ENCODE measurements around the gene ABCA4.

The ABCA4 gene

DNA sequence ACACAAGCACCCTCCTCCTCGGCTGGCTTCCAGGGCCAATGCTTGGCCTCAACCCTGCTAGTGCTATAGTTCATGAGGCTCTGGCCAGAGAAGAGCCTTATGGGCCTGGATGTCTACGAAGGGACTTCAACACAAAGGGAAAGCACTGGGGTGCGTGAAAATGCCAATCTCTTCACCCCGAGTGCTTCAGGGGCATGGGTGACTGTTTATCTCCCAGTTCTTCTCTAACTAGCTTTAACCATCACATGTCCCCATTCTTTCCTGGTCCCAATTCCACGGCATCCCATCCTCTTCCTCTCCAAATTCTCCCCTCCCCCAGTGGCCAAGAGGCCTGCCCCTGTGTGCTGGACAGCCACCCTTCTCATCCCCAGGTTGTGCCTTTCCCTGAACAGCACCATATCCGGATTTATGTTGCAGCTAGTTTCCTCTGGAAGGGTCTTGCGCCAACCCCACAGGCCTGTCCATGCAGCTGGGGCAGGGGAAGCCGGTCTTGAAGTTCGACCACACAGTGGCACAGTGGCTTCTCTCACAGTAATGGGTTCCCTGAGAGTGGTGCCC, 16.7 kb downstream of the ABCA4 start:
- no peak for DNase-seq

DNA sequence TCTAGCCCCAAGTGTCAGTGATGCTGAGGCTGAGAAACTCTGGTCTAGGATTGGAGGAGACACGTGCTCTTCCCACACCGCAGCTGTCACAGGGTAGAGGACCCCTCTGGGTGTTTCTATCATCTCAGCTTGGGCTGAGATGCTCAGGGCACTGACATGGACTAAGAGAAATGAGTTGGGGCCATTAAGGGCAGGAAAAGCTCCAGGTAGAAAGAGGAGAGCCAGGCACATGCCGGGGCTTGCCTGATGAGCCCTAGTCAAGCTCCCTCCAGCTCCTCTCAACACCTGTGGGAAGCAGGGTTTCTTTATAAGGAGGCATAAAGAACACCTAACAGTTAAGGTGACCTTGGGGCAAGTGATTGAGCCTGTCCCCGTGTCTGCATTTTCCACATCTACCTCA, 17.3 kb downstream of the ABCA4 start:
- no peak for DNase-seq

DNA sequence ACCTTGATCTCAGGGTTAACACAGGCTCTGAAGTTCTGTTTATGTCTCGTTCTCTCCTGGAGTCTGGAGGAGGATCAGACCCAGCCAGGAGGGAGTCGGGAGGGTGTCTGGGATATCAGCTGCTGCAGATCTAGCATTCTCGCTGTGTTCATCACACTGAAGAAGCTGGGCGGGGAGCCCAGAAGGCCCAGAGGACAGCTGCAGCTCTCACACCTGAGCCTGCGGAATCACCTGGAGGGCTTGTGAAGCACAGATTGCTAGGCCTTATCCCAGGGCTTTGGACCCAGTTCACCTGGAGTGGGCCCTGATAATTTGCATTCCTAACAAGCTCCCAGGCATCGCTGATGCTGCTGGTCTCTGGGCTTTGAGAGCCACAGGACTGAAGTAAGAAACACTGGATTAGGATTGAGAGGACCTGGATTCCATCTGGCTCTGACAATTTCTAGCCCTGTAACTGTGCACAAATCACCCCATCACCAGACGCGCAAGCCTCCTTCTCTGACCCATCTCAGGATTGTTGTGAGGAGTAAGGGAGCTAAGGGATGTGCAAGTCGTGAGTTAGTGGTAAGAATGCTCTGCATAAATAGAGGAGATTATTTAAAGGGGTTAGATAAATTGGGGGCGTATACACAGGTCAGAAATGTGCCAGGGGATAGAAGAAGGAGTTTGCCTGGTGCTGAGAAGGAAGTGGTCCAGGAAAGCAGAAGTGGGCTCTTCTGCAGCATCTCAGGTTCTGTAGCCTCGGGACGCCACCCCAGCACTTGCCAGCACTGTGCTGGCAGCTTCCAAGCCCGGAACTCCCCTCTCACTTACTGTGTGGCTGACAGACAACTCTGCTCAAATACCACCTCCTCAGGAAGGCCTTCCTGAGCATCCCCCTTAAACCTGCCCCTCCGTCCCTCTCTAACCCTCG, 19.1 kb downstream of the ABCA4 start:
- DNase-seq: no peak

DNA sequence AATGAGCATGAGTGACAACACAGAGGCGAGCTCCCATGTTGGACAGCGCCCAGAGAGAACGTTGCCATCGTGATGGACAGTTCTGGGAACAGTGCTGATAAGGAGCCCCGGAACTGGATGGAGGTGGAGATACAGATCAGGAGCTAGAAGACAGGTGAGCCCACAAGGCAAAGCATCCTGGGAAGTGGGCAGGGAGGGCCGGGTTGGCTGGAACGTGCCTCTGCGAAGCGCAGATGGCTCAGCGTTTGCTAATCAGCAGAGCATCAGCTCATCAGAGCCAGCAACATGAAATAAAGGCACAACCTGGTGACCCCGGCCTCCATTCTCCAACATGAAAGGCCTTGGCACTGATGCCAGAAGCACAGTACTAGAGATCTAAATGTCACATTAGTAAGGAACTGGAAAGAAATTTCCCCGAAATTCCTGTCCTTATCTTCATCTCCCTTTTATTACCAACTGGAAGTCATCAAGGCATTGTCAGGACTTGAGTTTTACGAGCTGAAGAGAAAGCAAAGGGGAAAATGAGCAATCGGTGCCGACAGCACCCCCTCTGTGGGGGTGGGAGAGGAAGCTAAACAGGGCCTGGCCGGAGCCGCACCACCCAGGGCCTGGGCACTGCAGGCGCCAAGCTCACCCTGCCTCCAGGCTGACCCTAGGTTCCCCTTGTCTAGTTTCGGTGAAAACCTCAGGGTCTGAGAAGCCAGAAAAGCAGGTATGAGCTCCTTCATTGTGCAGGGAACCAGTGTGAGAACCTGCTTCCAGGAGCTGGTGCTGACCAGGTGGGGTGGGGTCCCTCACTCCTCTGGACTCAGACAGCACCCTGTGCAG, 19.9 kb downstream of the ABCA4 start:
- DNase-seq: no peak

DNA sequence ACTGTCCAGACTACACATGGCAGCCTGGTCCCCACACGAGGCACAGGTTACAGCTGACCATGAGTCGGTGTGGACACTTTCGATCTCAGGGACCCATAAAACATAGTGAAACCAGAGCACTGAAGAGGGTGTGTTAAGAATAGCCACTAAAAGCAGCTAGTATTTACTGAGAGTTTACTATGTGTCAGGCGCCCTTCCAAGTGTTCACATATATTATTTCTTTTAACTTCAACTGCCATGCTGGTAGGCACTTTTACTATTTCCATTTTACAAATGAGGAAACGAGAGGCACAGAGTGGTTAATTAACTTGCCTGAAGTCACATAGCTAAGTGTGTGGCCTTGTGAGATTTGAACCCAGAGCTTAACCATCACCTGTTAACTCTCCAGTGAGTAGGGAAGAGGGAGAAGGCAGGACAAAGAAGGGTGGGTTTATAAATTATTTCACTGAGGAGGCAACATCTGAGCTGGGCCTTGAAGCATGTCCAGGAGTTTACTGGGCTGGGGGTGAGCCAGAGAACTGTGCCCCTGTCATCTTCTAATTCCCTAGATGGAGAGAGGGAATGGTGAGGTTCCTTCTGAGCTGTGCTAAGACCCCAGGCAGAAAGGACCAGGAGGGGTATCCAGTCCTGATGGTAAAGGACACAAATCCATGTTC, 20.7 kb downstream of the ABCA4 start:
- no peak for DNase-seq

DNA sequence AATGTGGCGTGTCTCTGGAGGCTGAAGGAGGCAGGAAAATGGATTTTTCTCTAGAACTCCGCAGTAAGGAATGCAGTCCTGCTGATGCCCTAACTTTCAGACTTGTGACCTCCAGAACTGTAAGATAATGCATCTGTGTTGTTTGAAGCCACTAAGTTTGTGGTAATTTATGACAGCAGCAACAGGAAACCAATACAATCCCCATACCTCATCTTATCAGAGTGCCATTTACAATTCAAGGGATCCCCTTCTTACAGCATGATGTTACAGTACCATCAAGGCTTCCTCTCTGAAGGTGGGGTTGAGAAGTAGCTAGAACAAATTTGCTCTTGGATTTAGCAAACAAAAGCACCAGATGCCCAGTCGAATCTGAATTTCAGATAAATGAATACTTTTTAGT, 21.6 kb downstream of the ABCA4 start:
- no peak for DNase-seq

DNA sequence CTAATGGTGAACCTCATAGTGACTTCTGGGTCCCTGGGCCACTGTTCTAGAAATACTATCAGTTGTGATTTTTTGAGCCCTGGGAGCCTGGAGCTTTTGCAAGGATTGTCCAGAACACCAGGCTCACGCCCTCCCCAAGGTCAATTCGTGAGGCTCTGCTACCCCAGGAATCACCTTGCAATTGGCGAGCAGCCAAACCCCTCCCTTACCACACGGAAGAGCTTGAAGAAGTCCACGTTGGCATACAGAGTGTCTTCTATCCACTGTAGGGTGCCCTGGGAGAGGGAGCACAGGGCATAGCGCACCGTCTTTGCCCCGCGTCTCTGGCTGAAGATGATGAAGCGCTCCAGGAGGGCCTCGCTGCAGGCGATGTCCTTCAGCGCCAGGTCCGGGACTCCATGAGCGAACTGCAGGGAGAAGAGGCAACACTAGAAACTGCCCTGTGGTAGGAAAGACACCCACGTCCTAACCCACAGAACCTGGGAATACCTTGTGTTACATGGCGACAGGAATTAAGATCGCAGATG, 22.3 kb downstream of the ABCA4 start:
- DNase-seq: no peak

DNA sequence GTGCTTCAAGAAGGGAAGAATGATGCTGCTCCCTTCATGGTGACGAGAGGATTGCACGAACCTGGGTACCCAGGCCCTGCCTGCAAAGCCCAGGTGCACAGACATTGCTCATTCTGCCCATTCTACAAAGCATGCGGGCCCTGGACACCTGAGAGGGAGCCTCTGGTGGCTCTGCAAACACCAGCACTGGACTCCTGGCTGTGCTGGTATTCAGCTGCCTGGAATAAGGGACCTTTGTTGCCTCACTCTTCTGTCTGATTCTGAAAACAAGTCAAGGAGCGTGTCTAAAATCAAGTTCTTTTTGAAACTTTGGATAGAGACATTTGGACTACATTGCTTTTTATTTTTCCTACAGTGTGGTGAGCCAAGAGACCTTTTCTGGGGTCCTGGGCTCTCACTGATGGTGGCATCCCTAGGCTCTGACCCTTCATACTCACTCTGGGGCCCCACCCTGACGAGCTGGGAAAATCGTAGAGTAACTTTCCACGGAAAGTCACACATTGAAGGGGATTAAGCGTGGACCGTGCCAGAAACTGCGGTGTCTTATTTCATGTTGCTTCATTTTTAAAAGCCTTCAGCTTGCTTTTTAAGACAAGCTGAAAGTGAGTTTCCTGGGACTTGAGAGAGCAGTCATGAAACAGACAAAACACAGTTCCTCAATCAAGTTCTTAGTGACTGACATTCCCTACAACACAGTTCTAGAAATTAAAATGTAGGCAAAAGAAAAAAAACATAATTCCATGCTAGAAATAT, 24.0 kb downstream of the ABCA4 start:
- DNase-seq: no peak

DNA sequence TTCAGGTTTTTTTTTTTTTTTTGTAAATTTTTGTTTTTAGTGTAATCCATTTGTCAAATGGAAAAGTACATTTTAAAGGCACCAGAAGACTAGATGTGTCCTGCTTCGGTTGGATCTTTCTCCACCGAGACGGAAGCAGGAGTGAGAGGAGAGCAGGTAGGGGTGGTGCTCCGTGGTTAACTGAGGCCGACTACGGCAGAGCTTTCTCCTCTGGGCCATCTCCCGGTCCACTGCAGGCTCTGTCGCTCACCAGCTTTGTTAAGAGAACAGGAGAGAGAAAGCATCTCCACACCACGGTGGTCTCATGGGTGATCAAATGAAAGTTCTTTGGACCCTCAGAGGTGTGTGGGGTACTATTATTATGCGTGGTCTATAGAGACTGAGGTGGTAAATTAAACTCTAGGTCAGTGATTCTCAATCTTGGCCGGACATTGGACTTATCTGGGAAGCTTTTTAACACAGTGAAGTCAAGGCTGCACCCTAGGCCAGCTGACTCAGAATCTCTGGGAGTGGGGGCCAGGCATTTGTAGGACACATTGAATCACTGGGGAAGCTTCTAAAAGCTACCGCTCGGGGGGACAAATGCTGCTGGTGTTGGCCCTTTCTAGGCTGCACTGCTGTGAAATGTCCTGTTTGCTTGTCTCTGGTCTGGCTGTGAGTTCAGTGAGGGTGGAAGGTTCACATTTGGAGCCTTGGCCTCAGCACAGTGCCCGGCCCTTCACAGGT, 25.0 kb downstream of the ABCA4 start:
- no peak for DNase-seq

DNA sequence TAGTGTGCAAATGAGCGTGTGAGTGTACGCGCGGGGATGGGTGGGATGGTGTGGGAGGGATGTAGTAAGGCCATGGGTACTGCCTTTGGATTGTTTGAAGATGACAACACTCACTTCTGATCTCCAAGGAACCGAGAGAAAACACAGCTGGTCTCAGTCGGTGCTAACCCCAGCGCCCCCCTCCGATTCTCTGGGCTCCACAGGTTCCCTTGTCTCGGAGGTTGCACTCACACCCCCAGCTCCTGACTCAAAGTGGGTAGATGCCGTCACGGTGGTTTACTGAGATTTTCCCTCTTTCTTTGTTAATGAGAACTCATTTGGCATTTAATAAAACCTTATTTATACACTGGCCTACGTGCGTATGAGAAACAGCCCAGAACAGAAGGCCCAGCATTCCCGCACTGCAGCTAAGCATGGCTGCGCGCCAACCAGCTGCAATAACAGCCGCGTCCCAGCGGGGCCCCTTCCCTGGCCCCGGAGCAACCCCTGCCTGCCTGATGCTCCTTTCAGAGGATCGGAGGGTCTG, 25.8 kb downstream of the ABCA4 start:
- no peak for DNase-seq

DNA sequence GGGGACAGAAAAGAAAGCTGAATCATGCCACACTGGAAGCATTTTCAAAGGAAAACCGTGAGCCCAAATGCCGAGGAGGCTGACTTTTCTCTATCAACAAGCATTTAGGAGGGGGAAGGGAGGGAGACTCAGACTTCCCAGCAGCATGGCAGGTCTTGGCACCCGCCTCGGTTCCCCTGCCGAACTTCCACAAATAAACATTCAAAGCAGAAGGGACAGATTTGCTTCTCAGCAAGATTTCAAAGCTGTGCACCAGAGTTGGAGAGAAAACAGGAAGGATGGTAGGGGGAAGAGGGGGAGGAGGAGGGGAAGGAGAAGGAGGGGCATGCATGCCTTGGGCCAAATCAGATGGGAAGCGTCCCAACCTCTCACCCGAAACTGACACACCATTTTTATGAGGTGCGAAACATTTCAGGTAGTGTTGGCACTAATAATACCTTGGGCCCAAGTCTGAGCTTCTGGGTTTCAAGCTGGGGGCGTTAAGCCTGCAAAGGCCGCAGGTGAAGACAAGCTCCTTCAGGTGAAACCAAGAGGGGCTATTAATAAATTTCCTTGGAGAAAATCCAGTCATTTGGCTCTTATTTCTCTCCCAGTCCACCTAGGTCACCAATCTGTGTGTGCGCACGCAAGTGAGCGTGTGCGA, 26.4 kb downstream of the ABCA4 start:
- no peak for DNase-seq

DNA sequence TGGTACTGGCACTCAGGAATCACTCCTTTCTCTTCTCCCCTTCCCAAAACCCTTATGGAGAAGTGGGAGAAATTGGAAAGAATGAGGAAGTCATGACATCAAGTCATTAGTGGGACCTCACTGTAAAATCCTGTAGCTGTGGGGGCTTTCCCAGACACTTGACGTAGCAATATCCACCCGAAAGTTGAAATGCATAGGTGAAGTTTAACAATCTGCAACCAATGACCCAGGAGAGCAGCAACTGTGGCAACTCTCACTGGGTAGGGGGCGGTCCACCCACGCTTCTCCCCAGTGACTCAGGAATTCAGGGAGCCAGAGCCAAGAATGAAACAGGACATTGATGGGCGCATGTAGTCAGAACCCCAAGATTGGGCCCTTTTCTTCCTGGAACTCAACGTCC, 27.0 kb downstream of the ABCA4 start:
- DNase-seq: no peak

DNA sequence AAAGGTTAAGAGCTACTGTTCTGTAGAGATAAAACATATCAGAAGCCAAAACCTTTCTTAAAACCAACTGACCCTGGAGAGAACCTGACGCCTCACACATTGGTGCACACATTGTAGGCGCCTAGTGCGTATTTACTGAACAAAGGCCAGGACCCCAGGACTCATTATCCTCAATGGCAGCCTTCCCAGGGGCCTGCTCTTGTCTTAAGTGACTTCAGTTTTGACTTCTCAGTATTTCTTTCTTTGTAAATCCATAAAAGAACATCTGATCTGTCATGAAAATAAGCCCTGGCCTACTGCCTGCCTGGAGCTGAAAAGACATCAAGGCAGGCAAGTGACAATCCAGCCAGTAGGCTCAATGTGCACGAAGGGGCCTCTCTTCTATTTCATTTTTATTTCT, 27.6 kb downstream of the ABCA4 start:
- DNase-seq: no peak

DNA sequence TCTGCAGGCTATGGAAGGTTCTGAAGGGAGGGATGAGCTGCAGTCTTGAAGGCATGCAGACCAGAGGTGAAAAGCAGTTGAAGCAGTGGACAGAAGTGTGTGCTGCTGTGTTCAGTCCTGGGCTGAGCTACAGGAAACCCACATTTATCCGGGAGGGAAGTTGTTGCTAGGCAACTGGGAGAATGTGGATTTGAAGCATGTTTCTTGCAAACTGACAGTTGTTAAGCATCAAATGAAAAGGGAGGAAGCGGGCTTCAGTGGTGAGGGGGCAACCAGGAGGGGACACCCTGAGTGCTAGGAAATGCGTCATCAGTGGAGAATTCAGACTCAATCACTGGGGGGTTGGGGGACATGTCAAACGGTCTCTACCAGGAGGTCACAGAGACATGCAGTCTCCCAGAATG, 28.7 kb downstream of the ABCA4 start:
- DNase-seq: no peak

DNA sequence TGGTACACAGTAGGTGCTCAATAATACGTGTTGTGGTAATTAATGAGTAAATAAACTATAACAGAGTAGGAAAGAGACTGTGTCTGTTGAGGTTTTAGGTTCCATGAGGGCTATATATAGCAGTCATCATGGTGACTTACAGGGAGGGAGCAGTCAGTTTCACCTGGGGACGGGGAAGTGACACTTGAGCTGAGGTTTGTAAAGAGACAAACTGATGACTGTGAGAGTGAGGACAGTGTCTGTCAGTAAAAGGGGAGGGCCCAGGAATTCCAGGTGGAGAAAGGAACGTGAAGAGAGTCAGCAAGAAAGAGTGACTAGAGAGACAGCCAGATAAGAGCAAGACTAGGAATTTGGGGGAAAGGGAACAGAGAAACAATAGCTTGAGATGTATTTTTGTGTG, 30.2 kb downstream of the ABCA4 start:
- DNase-seq: no peak

DNA sequence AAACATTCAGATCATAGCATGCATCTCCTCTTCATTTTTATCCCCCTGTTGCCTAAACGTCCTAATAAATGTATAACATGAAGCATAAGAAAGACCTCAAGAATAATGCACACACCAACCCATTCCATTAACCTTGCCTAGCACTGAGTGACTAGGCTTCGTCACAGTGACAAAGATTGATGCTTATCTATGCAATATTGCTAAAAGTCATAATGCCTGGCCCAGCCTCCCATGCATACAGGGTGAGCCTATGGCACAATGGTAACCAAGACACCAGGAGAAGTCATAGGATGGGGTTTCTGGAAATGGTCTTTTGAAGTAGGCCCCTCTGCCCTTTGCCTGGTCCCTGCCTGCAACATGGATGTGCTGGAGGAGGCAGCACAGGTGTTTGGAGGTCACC, 33.8 kb downstream of the ABCA4 start:
- DNase-seq: no peak

DNA sequence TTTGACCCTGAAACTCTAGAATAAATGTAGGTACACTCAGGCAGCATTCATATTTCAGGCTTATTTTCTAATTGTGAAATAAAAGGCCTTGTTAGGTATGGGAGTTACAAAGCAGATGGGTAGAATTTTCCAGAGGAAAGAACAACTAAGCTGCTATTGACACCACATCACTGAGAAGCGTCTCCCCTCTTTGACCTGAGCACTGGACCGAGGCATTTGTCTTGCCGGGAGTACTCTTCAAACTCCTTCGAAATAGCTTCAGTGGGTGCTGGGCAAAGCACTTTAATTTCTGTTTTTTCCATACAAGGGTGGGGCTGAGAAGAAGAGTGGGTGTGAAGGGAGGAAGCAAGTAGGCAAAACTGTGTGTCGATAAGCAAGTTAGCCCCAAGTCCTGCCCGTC, 36.4 kb downstream of the ABCA4 start:
- no peak for DNase-seq

DNA sequence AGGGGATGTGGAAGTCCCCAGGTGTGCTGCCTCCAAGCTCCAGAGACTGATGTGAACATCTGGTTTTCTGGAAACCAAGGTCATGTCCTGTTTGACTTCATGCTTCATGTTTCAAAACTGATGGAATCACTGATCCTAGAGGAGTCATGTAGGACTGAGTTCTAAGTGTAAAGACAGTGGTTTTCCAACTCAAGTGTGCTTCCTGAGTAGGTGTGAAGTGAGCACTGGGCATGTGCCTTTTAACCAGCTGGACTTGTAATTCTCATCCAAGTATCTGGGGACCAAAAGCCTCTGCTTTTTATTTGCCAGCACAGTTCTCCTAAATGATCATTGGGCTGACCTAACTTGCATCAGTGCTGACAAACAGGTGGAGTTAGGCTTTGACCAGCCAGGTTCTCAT, 36.9 kb downstream of the ABCA4 start:
- DNase-seq: no peak

DNA sequence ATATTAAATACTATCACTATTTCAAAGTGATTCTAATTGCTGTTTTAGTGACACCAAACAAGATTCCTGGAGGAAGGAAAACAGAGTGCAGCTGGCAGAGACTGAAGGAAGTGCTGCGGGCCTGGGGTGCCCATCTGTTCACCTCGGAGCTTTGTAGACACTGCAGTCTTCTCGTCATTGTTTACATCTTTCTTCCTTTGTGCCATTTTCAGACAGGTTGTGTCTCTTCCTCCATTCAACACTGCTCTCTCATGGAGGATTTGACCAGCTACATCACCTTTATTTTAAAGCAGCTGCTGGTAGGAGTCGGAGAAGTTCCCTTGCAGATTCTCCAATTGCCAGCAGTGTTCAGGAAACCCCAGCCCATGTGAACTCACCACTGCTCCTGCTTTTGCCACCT, 37.3 kb downstream of the ABCA4 start:
- no peak for DNase-seq

DNA sequence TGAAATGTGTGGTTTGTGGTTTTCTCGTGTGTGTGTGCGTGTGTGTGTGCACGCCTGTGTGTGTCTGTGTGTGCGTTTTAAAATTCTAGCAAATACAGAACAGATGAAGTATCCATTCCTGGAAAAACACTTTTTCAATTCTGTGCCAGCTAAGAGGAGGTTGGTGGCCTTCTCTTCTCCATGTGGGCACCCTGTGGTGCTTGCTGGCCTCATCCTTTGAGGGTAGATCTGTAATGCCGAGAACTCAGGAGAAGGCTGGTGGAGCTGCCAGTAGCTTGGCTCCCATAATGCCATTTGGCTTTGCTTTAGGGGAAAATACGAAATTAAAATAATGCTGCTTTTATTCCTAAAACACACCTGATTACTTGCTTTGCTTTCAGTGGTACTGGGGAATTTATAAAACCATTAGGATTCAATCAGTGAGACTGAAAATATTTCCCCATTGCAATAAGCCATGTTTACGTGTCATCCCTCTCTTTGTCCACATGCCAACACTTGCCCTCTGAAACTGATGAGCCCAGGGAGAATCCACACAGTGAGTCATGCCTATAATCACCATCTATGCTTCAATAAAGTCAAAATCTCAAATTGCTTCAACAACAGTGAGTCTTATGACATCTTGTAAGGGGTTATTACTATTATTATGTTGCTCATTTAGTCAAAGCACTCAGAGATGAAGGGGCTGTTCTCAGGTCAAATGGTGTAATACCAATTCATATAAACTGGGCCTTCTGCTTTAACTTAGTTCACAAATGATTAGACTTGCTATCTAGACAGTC, 39.2 kb downstream of the ABCA4 start:
- no peak for DNase-seq

All from activated T-cell treated with anti-CD3 and anti-CD28 coated beads, Interleukin-2, amount 50 U/mL, for 48 hours (primary cell).